Raji (cell line): ENCODE results near the gene TBXAS1.

Source experiments
- POLR2A ChIP-seq: IDR thresholded peaks from 2 replicates; pipeline ENCODE4 v1.6.1; 2011; ENCODE audit warnings: low read depth, low read length, control low read depth; ENCODE audit not compliant: insufficient read depth

The TBXAS1 gene

GRCh38 chr7:139982927-139983920 is 154.2 kb downstream of the TBXAS1 start:
- no peak for TF ChIP-seq POLR2A

DNA sequence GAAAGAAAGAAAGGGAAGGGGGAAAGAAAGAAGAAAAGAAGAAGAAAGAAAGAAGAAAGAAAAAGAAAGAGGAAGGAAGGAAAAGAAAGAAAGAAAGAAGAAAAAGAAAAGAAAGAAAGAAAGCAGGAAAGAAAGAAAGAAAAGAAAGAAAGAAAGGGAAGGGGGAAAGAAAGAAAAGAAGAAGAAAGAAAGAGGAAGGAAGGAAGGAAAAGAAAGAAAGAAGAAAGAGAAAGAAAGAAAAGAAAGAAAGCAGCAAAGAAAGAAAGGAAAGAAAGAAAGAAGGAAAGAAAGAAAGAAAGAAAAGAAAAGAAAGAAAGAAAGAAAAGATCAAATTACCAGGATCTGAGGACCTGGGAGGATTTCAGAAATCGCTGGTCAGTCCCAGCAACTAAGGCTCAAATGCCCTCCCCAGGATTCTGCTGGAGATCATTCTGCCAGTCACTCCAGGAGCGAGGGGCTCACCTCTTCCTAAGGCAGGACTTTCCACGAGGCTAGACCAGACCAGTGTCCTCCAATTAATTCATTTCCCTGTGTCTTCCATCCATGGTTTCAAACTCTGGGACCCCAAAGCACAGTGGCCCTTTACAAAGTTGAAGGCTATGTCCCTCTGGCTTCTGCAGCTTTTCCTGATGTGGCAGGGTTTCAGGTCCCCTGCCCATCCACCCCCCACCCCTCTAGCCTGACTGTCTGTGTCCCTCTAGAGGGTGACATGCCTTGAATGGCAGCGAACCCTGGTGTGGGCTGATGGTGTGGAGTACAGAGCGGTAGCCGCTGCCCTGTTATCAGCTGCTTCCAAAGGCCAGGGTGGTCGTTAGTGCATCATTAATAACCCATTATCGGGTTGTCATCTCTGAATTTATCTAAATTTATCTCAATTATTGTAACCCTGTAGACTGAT is 155.8 kb downstream of the TBXAS1 start:
- TF ChIP-seq POLR2A: no peak

DNA sequence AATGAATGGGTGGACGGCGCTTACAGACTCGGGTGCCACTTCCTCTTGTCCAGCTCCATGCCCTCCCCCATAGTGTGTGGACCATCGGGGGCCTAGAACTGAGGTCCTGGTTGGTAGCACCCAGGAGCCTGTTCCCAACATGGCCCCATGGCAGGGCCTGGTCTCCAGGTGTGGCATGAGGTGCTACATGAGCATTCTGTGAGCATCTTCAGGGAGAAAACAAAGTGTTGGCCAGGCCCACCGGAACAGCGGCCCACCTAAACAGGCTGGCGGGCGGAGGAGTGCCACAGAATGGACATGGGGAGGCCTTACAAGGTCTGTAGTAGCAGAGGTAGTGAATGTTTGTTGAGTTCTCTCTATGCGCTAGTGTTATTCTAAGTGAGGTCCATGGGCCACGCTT is 156.7 kb downstream of the TBXAS1 start:
- TF ChIP-seq POLR2A: no peak

DNA sequence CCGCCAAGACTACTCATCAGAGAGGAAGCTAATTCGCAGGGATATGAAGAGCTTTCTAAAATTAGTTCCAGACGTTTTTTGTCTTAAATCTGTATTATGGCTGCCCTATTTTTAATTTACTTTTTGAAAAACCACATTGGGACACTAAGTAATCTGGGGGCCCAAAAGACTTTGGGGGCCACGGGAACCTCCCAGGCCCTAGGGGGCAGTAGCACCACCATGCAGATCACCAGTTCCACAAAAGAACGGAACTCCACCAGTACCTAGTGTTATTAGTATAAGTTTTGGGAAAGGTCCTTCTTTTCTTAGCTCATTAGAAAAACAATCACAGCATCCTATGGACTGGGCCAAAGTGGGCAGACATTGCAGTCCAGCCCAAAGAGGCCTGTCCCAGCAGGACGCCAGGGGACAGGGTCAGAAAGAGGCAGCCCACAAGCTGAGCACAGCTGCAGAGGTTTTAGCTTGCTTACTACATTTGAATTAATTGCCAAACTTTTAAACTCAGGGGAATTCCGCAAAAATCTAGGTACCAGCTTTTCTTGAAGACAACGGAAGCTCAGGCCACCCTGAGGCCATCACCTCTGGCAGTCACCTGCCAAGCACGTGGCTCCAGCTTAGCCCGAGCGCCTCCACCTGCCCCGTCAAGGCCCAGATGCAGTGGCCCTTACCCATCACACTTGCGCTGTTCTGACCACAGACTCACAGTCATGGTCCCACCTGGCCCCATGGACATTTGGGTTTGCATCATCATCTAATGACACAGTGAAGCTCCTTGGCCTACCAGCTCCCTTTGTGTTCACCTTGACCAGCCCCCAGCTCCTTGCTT is 158.8 kb downstream of the TBXAS1 start:
- no peak for TF ChIP-seq POLR2A

DNA sequence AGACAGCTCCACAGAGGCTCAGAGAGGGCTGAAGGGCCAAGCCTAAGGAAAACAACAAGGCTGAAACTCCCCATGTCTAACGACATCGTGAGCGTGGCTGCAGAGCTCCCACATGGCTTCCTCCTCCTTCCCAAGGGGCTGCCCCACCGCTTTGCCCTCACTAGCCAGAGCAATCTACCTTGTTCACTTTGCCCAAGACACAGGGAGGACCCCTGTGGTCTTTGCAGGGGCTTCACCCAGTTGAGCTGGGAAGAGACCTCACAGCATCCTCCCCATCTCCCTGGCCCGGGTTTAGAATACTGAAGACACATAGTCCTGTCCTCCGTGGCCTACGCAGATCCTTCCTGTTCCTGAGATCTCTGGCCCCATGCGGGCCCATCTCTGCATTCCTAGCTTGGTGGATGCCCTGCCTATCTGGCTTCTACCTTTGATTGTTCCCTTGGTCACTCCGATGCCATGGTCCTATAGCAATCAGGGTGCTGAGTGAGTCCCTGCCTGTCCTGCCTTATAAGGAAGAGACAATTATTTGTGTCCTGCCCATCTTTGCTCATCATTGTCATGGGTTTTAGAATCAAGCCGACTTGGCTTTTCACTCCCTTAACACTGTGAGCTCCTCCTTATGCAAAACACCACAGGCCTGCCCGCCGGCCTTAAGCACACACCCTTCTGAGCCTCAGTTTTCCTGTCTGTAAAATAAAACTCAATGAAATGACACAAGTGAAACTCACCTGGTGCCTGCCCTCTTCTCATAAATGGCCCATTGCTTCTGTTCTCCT is 160.5 kb downstream of the TBXAS1 start:
- no peak for TF ChIP-seq POLR2A

DNA sequence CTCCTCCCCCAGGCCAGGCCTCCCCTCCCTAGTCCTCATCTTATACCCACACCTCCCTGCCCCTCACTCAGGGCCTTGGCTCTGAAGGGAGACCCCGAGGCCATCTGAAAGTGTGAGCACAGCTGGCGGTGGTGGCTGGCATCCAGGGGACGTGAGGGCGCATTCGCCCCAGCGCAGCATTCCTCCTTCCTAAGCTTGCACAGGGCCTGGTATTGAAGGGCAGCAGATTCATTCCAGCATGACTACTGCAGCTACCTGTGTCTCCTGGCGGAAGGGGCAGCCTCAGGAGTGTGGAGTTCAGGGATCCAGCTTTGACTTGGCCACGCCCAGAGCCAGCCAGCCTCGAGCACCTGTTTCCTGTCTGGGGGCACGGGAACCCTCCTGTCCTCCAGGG is 161.1 kb downstream of the TBXAS1 start:
- no peak for TF ChIP-seq POLR2A

- no peak for TF ChIP-seq POLR2A
Observed at GRCh38 chr7:139990571-139991268, 161.7 kb downstream of the TBXAS1 start.

GRCh38 chr7:139991269-139991666 is 162.2 kb downstream of the TBXAS1 start:
- no peak for TF ChIP-seq POLR2A

- no peak for TF ChIP-seq POLR2A
Observed at GRCh38 chr7:139991911-139992310, 162.8 kb downstream of the TBXAS1 start.

- TF ChIP-seq POLR2A: no peak
Observed at GRCh38 chr7:139992353-139993044, 163.4 kb downstream of the TBXAS1 start.

- TF ChIP-seq POLR2A: no peak
Observed at GRCh38 chr7:139993169-139993568, 164.1 kb downstream of the TBXAS1 start.

DNA sequence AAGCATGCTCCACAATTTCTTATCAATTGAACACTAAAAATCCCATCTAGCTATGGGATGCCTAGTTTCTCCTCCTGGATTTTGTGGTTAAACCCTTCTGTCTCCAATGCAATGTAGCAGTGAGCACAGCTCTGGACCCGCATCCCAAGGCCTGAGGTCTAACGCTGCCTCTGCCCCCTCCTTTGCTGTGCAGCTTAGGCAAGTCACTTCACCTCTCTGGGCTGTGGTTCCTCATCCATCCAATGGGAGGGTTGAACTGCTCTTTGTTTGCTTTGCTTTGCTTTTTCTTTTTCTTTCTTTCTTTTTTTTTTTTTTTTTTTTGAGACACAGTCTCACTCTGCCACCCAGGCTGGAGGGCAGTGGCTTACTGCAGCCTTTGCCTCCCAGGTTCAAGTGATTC is 164.5 kb downstream of the TBXAS1 start:
- TF ChIP-seq POLR2A: no peak

DNA sequence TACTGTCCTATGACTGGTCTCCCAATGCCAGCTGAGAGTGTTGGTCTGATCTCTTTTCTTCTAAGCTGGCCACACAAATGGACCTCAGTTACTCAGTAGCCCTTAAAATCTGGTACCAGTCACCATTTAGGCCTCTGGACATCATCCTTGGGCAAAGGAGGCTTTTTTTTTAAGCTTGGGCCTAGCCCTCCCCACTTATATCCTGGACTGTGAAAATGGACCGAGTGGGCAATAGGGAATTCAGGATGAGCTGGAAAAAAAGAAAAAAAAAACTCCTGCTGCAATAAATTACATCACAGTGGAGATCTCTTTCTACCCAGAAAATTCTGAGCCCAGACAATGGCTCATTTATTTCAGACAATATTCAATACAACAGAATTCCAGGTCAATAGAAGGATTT is 165.3 kb downstream of the TBXAS1 start:
- TF ChIP-seq POLR2A: no peak
